ENCODE results near the gene CAD. TPM values are rescaled to one million over a fixed set of nuclear protein-coding genes. Genes with fewer than 3 reads are reported as not detected.

CAD gene
- total RNA-seq, 6 donors from 2014 or later, result 19.8 to 66.0 (median 33.5) TPM

DNA sequence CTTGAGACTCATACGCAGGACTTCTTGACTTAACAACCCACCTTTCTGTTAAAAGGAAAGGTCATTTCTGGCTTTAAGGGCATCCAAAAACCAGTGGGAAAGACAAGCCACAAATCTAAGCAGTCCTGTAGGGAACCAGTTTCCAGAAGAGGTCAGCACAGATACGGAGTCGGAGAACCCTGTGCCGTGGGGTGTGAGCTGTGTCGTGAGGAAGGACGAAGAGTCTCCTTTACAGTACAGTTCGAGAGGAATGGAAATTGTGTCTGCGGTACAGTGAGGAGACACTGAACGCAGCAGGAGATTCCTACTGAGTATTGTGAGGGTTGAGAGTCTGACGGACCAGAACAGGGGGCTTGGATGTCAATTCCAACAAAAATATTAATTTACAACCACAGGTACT lies 27.9 kb downstream of the CAD start:
- peaks cover 0 to 4% (median 0%) of the 10 kb centered on the region in 4 donors for H3K4me1 ChIP-seq
- no peak overlapping the region for H3K4me3 ChIP-seq
- no peaks in the 10 kb centered on the region for H3K9me3 ChIP-seq
- no peak overlapping the region for H3K27ac ChIP-seq
- peaks cover 3 to 44% (median 42%) of the 10 kb centered on the region in 4 donors for H3K36me3 ChIP-seq
- WGBS, 2 donors, result 87 to 90% methylated on average over 10 of the region's 10 CpGs
- DNase-seq, result no peak
- ATAC-seq (ENCODE audit: low FRiP score in 2 of 2), result no peak
- H3K27me3 ChIP-seq, result no peaks in the 10 kb centered on the region
- TF ChIP-seq POLR2AphosphoS5 (IDR thresholded peaks at IDR 0.05) (no peak), POLR2A (IDR thresholded peaks at IDR 0.05) (no peak), EP300 (IDR thresholded peaks at IDR 0.05) (no peak)
- TF ChIP-seq, protein P1, sequence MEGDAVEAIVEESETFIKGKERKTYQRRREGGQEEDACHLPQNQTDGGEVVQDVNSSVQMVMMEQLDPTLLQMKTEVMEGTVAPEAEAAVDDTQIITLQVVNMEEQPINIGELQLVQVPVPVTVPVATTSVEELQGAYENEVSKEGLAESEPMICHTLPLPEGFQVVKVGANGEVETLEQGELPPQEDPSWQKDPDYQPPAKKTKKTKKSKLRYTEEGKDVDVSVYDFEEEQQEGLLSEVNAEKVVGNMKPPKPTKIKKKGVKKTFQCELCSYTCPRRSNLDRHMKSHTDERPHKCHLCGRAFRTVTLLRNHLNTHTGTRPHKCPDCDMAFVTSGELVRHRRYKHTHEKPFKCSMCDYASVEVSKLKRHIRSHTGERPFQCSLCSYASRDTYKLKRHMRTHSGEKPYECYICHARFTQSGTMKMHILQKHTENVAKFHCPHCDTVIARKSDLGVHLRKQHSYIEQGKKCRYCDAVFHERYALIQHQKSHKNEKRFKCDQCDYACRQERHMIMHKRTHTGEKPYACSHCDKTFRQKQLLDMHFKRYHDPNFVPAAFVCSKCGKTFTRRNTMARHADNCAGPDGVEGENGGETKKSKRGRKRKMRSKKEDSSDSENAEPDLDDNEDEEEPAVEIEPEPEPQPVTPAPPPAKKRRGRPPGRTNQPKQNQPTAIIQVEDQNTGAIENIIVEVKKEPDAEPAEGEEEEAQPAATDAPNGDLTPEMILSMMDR (IDR thresholded peaks at IDR 0.05), result no peak

DNA sequence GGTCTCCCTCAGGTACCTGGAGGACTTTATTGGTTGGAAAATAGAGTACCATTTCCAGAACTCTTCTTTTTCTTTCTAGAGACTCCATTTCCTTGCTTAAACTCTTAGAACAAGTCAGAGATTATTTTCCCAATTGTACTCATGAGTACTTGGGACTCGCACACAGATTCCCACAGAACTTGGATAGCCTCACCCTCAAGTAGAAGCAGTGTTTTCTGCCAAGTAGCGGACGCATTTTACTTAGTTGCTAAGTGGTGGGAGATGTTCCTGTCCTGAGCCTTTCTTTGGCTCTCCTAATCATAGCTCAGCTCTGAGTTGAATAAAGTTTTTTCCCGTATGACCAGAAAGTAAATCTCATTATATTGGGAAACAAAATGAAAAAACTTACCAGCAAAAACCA lies 28.5 kb downstream of the CAD start:
- no peak overlapping the region for H3K27ac ChIP-seq
- TF ChIP-seq EP300 (IDR thresholded peaks at IDR 0.05) (no peak), POLR2A (IDR thresholded peaks at IDR 0.05) (no peak)
- TF ChIP-seq, protein P1 (IDR thresholded peaks at IDR 0.05), result no peak
- H3K36me3 ChIP-seq, result peaks cover 3 to 39% (median 37%) of the 10 kb centered on the region in 4 donors
- no peak for DNase-seq
- no peak for ATAC-seq (ENCODE audit: low FRiP score in 2 of 2)
- peaks cover 0 to 9% (median 2%) of the 10 kb centered on the region in 4 donors for H3K4me1 ChIP-seq
- no peak overlapping the region for H3K4me3 ChIP-seq
- no peaks in the 10 kb centered on the region for H3K9me3 ChIP-seq
- H3K27me3 ChIP-seq, result no peaks in the 10 kb centered on the region
- 84 to 85% methylated on average over 4 of the region's 4 CpGs for WGBS, 2 donors

DNA sequence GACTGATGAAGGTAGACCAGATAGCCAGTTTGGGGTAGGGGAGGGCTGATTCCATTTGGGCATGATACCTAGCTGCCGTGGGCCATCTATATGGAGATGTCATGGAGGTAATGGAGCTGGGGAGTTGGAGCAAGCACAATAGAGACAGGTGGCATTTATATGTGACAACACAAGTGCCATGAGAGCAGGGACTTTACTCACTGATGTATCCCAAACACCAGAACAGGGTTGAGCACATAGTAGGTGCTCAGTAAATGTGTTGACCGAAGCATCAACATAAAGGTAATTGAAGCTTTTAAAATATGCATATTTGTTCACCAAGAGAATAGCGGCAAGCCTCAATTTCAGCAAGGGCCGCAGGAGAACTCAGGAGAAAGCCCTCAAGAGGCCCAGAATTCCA lies 30.7 kb downstream of the CAD start:
- TF ChIP-seq, protein P1 (IDR thresholded peaks at IDR 0.05), result no peak
- TF ChIP-seq POLR2AphosphoS5 (IDR thresholded peaks at IDR 0.05), result no peak
- no peak for TF ChIP-seq POLR2A (IDR thresholded peaks at IDR 0.05)
- TF ChIP-seq EP300 (IDR thresholded peaks at IDR 0.05), result no peak
- 84 to 90% methylated on average over 4 of the region's 4 CpGs for WGBS, 2 donors
- ATAC-seq (ENCODE audit: low FRiP score in 2 of 2), result no peak

DNA sequence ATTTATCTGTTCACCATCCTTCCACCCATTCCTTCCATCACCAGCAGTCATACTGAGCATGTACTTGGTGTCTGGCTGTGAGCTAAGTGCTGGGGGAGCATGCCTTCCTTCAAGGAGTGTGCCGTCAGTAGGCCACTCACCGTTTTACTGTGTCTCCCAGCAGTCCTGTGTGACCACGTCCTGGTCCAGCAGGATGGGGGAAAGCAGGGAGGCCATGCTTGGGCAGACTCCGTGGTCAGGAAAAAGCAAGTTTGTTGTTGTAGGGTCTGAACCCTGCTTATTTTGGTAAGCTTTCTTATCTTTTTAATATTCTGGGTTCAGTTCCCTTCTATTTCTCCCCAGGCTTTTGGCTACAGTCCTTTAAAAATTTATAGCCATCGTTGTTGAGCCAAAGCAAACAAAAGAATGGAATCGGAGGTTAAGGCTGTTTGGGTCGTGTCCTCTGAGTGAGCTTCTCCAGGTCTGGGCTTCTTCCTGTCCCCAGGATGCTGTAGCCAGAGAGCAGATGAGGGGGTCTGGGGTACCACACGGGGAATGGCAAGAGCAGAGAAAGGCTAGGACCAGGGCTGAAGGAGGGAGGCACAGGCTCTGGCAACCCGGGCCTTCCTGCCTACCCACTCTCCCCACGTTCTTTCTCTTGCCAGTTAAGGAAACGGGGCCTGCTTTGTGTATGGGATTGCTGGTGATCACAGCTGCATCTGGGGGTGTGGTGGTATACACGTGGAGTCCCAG lies 32.2 kb downstream of the CAD start:
- H3K27me3 ChIP-seq, result peaks cover 0 to 4% (median 0%) of the 10 kb centered on the region in 4 donors
- peaks cover 0 to 9% (median 2%) of the 10 kb centered on the region in 4 donors for H3K4me1 ChIP-seq
- peaks cover 0 to 2% (median 1%) of the 10 kb centered on the region in 4 donors for H3K36me3 ChIP-seq
- TF ChIP-seq EP300 (IDR thresholded peaks at IDR 0.05) (no peak), POLR2A (IDR thresholded peaks at IDR 0.05) (no peak), POLR2AphosphoS5 (IDR thresholded peaks at IDR 0.05) (no peak)
- WGBS, 2 donors, result 65 to 68% methylated on average over 10 to 12 of the region's 12 CpGs
- no peak overlapping the region for H3K4me3 ChIP-seq
- ATAC-seq (ENCODE audit: low FRiP score in 2 of 2), result no peak
- H3K9me3 ChIP-seq, result no peaks in the 10 kb centered on the region
- H3K27ac ChIP-seq, result no peak overlapping the region
- DNase-seq, result no peak

More for the DNA sequence above, 30.7 kb downstream of the CAD start:
- Histone ChIP-seq H3K4me3 (no peak overlapping the region), H3K9me3 (no peaks in the 10 kb centered on the region), H3K27me3 (peaks cover 0 to 4% (median 0%) of the 10 kb centered on the region in 4 donors), H3K27ac (no peak overlapping the region), H3K36me3 (peaks cover 3 to 17% (median 14%) of the 10 kb centered on the region in 4 donors), H3K4me1 (peaks cover 0 to 9% (median 2%) of the 10 kb centered on the region in 4 donors)
- DNase-seq, result no peak

DNA sequence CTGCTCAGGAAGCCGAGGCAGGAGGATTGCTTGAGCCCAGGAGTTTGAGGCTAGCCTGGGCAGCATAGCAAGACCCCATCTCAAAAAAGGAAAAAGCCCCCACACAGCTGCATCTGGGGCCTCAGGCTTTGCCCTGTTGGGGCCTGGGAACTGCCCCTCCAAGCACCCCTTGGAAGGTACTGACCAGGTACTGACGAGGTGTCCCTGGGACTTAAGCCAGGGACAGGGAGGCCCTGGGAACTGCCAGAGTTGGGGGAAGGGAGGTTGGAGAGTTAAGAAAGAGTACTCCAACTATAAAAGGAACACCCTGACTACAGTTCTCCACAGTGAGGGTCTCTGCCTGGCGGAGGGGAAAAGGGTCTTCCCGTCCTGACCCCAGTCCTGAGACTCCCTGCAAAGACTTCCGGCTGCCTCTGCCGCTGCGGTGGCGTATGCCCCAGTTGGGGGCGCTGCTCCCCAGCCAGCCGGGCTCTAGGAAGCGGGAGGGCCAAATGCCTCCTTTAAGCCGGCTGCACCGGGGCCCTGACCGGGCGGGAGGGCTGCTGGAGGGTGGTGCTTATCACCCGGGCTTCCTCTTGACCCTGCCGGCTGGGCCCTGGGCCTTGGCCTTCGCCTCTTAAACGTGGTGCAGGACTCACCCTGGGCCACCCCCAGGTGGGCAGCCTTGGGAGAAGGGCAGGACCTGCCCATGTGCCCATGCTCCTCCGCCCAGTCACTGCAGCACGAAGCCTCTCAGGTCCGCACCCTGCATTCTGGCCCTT lies 32.9 kb downstream of the CAD start:
- DNase-seq, result peak; percentile 60 to 92
- H3K4me3 ChIP-seq, result no peak overlapping the region
- WGBS, 2 donors, result 21 to 57% methylated on average over 4 to 15 of the region's 22 CpGs
- no peaks in the 10 kb centered on the region for H3K36me3 ChIP-seq
- peaks cover 0 to 4% (median 0%) of the 10 kb centered on the region in 4 donors for H3K27me3 ChIP-seq
- no peak overlapping the region for H3K27ac ChIP-seq
- peaks cover 0 to 9% (median 2%) of the 10 kb centered on the region in 4 donors for H3K4me1 ChIP-seq
- no peaks in the 10 kb centered on the region for H3K9me3 ChIP-seq
- peak; percentile 70 to 75 for ATAC-seq (ENCODE audit: low FRiP score in 2 of 2)
- no peak for TF ChIP-seq POLR2A (IDR thresholded peaks at IDR 0.05)
- TF ChIP-seq, protein P1 (IDR thresholded peaks at IDR 0.05), result peak; percentile 42 to 76 (median 60)
